Hematopoietic multipotent progenitor cell treated with erythropoietin and hydrocortisone succinate and interleukin-3 and kit ligand, for 4 days (in vitro differentiated cells): Measurements from ENCODE around the gene GRAPL.
A peak's percentile ranks its signal among the peaks of the same experiment; 100 is the strongest.
"Not testable (repeated sequence)": the region's sequence is repeated elsewhere in the genome, so short reads cannot be mapped to it uniquely, and the experiment has no call there.

ENCODE experiments used
- DNase-seq: peaks from one replicate; pipeline ENCODE4 v3.0.0-alpha.2; 2015

The GRAPL gene

GRCh38 chr17:19127148-19127980 is at the start of gene GRAPL:
Gene GRAPL (plus strand): TSS chr17:19127589. CDS start chr17:19127620, 31 bp downstream.
- not testable (repeated sequence) for DNase-seq

- not testable (repeated sequence) for DNase-seq
These were observed 38.3 kb upstream of the GRAPL start for GRCh38 chr17:19088804-19089685.

- not testable (repeated sequence) for DNase-seq
These were observed 37.2 kb upstream of the GRAPL start for GRCh38 chr17:19090058-19090772.

- DNase-seq, result not testable (repeated sequence)
These were observed 34.4 kb upstream of the GRAPL start for GRCh38 chr17:19092737-19093683.

GRCh38 chr17:19093684-19094438 is 33.5 kb upstream of the GRAPL start:
- not testable (repeated sequence) for DNase-seq

GRCh38 chr17:19108517-19108916 is 18.9 kb upstream of the GRAPL start:
- DNase-seq, result peak; percentile 7

GRCh38 chr17:19110189-19111097 is 16.9 kb upstream of the GRAPL start:
- not testable (repeated sequence) for DNase-seq

- DNase-seq, result peak; percentile 57
These were observed 16.2 kb upstream of the GRAPL start for GRCh38 chr17:19111111-19111711.

GRCh38 chr17:19111801-19112458 is 15.5 kb upstream of the GRAPL start:
- DNase-seq, result peak; percentile 94

GRCh38 chr17:19112459-19112826 is 14.9 kb upstream of the GRAPL start:
- DNase-seq, result peak; percentile 67

GRCh38 chr17:19118695-19119094 is 8.7 kb upstream of the GRAPL start:
- DNase-seq, result not testable (repeated sequence)

- not testable (repeated sequence) for DNase-seq
These were observed 2.1 kb upstream of the GRAPL start for GRCh38 chr17:19125289-19125688.

GRCh38 chr17:19129500-19129899 is 2.1 kb downstream of the GRAPL start:
- not testable (repeated sequence) for DNase-seq

GRCh38 chr17:19131108-19131507 is 3.7 kb downstream of the GRAPL start:
- not testable (repeated sequence) for DNase-seq

GRCh38 chr17:19131772-19132171 is 4.4 kb downstream of the GRAPL start:
- DNase-seq, result not testable (repeated sequence)

- DNase-seq, result not testable (repeated sequence)
These were observed 6.4 kb downstream of the GRAPL start for GRCh38 chr17:19133793-19134192.

- DNase-seq, result not testable (repeated sequence)
These were observed 8.0 kb downstream of the GRAPL start for GRCh38 chr17:19135391-19135790.

GRCh38 chr17:19136138-19136537 is 8.7 kb downstream of the GRAPL start:
- not testable (repeated sequence) for DNase-seq

GRCh38 chr17:19136605-19137004 is 9.2 kb downstream of the GRAPL start:
- DNase-seq, result not testable (repeated sequence)
